ENCODE data around the gene PNMA1.

The PNMA1 gene

GRCh38 chr14:73713803-73714655 lies at the start of gene PNMA1:
Gene PNMA1 (minus strand): TSS chr14:73714384. CDS start chr14:73713639, 745 bp downstream.
- H3K27me3 ChIP-seq = peaks cover 5% of the 10 kb centered on the region; the same call in 1 of the 2 replicates
- peak within 1 kb of the TSS; percentile 59 for H3K9ac ChIP-seq
- no peak for TF ChIP-seq Cebpa-rat (IDR thresholded peaks at IDR 0.05)
- H3K4me1 ChIP-seq = peaks cover 27% of the 10 kb centered on the region
- H3K4me3 ChIP-seq = peak within 1 kb of the TSS; percentile 85
- peaks cover 36% of the 10 kb centered on the region for H3K36me3 ChIP-seq
- peak within 1 kb of the TSS; percentile 82 for H3K4me2 ChIP-seq
- H4K20me1 ChIP-seq = peaks cover 46% of the 10 kb centered on the region
- no peaks in the 10 kb centered on the region for H3K9me3 ChIP-seq
- H3K27ac ChIP-seq = peak within 1 kb of the TSS; percentile 62

- peaks cover 88% of the 10 kb centered on the region for H3K4me1 ChIP-seq
- H3K36me3 ChIP-seq = 0 out of 2 replicates have a peak, but pooled peaks cover 11% of the 10 kb centered on the region
- H3K27me3 ChIP-seq = no peaks in the 10 kb centered on the region
- no peak for TF ChIP-seq Cebpa-rat (IDR thresholded peaks at IDR 0.05)
- peaks cover 94% of the 10 kb centered on the region for H4K20me1 ChIP-seq
- H3K27ac ChIP-seq = peak overlapping the region; percentile 98
- H3K4me3 ChIP-seq = no peak overlapping the region
- peak overlapping the region; percentile 99 for H3K4me2 ChIP-seq
- H3K9ac ChIP-seq = no peak overlapping the region
- no peaks in the 10 kb centered on the region for H3K9me3 ChIP-seq
Observed at GRCh38 chr14:73763396-73763795, 49.2 kb upstream of the PNMA1 start.

GRCh38 chr14:73762375-73762822 lies 48.2 kb upstream of the PNMA1 start:
- Histone ChIP-seq H3K4me1 (peaks cover 88% of the 10 kb centered on the region), H3K27me3 (no peaks in the 10 kb centered on the region), H3K9me3 (no peaks in the 10 kb centered on the region), H3K4me3 (peak overlapping the region; percentile 49), H3K36me3 (0 out of 2 replicates have a peak, but pooled peaks cover 7% of the 10 kb centered on the region), H3K27ac (peak overlapping the region; percentile 98), H3K9ac (peak overlapping the region; percentile 94), H3K4me2 (peak overlapping the region; percentile 99), H4K20me1 (peaks cover 94% of the 10 kb centered on the region)
- TF ChIP-seq Cebpa-rat (IDR thresholded peaks at IDR 0.05) = no peak

- 0 out of 2 replicates have a peak, but pooled peaks cover under 1% of the 10 kb centered on the region for H3K36me3 ChIP-seq
- no peaks in the 10 kb centered on the region for H3K27me3 ChIP-seq
- TF ChIP-seq Cebpa-rat (IDR thresholded peaks at IDR 0.05) = no peak
- H3K9me3 ChIP-seq = no peaks in the 10 kb centered on the region
- peak overlapping the region; percentile 94 for H3K9ac ChIP-seq
- H3K4me3 ChIP-seq = peak overlapping the region; percentile 49
- H3K4me2 ChIP-seq = peak overlapping the region; percentile 99
- peak overlapping the region; percentile 98 for H3K27ac ChIP-seq
- H3K4me1 ChIP-seq = peaks cover 88% of the 10 kb centered on the region
- peaks cover 94% of the 10 kb centered on the region for H4K20me1 ChIP-seq
Observed at GRCh38 chr14:73761618-73762355, 47.6 kb upstream of the PNMA1 start.

GRCh38 chr14:73760598-73761586 lies 46.7 kb upstream of the PNMA1 start:
- peaks cover 94% of the 10 kb centered on the region for H4K20me1 ChIP-seq
- no peak for TF ChIP-seq Cebpa-rat (IDR thresholded peaks at IDR 0.05)
- H3K4me1 ChIP-seq = peaks cover 88% of the 10 kb centered on the region
- H3K4me2 ChIP-seq = peak overlapping the region; percentile 99
- peak overlapping the region; percentile 89 for H3K4me3 ChIP-seq
- no peaks in the 10 kb centered on the region for H3K36me3 ChIP-seq
- H3K27ac ChIP-seq = peak overlapping the region; percentile 98
- H3K27me3 ChIP-seq = no peaks in the 10 kb centered on the region
- peak overlapping the region; percentile 94 for H3K9ac ChIP-seq
- H3K9me3 ChIP-seq = no peaks in the 10 kb centered on the region

GRCh38 chr14:73759714-73760597 lies 45.8 kb upstream of the PNMA1 start:
- Histone ChIP-seq H3K9ac (peak overlapping the region; percentile 94), H3K27ac (peak overlapping the region; percentile 98), H3K4me1 (peaks cover 88% of the 10 kb centered on the region), H3K4me3 (peak overlapping the region; percentile 89), H3K27me3 (no peaks in the 10 kb centered on the region), H4K20me1 (peaks cover 94% of the 10 kb centered on the region), H3K4me2 (peak overlapping the region; percentile 99), H3K36me3 (no peaks in the 10 kb centered on the region), H3K9me3 (no peaks in the 10 kb centered on the region)
- TF ChIP-seq Cebpa-rat (IDR thresholded peaks at IDR 0.05) = peak; percentile 100

GRCh38 chr14:73759183-73759713 lies 45.1 kb upstream of the PNMA1 start:
- Histone ChIP-seq H3K9ac (peak overlapping the region; percentile 94), H3K36me3 (no peaks in the 10 kb centered on the region), H3K27ac (peak overlapping the region; percentile 98), H3K4me1 (peaks cover 88% of the 10 kb centered on the region), H3K27me3 (no peaks in the 10 kb centered on the region), H4K20me1 (peaks cover 94% of the 10 kb centered on the region), H3K4me3 (peak overlapping the region; percentile 89), H3K9me3 (no peaks in the 10 kb centered on the region), H3K4me2 (peak overlapping the region; percentile 99)
- no peak for TF ChIP-seq Cebpa-rat (IDR thresholded peaks at IDR 0.05)

Measured in BLaER1 (cell line).